Kidney capillary endothelial cell (primary cell): Measurements from ENCODE around the gene CTIF.

Source experiments
- DNase-seq: peaks from one replicate; pipeline ENCODE4 v3.0.0-alpha.2; 2018; ENCODE audit warnings: low spot score

CTIF gene

DNA sequence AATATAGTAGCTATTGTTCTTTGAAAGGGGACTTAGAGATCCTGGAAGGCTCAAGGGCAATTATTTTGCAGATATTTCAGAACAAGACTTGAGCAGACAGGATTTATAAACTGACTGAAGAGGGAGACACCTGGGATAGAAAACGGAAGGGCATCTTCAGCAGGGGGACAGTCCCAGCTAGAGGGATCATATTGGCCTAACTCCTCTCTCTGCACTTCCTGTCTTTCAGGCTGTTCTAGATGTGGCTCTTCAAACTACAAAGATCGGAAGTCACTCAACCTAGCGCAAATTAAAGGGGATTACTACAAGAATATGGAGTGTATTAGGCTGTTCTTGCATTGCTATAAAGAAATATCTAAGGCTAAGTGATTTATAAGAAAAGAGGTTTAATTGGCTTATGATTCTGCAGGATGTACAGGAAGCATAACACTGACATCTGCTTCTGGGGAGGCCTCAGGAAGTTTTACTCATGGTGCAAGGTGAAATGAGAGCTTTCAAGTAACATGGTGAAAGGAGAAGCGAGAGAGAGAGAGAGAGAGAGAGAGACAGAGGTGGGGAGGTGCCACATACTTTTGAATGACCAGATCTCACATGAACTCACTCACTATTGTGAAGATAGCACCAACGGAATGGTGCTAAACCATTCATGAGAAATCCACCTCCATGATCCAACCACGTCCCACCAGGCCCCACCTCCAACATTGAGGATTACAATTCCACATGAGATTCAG lies 5.3 kb upstream of the CTIF start:
- no peak for DNase-seq

DNA sequence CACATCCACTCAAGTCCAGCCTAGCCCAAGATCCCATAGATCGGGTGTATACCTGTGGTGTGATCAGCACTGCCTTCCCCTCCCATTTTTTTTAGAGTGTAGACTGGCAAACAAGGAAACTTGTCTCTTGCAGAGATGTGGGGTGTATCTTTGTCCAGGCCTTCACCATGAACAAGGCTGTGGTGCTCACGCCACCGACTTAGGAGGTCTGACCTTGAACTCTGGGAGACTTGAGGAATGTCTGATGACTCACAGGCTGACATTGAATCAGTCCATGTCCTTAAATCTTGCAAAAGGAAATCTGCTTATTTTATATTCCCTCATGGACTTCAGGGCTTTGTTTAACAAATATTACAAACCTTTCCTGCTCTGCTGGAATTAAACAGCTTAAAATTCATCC lies 4.5 kb upstream of the CTIF start:
- DNase-seq, result no peak

DNA sequence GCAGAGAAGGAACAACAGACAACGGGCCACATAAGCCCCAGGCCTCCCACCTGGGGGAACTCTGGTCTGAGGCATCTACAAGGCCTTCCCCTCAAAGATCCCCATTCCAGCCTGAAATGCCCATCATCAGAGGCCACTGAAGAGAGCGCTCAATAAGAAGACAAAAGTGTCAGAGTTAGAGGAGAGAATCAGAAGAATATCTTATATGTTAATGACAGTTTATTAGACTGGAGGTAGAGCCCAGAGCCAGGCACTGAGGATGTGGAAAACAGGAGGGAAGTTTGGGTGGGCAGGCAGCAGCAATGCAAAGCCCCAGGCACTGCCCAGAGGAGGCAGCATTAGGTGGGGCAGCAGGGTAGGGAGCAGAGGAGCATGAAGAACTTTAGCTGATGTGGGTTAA lies 2.9 kb upstream of the CTIF start:
- DNase-seq, result no peak

DNA sequence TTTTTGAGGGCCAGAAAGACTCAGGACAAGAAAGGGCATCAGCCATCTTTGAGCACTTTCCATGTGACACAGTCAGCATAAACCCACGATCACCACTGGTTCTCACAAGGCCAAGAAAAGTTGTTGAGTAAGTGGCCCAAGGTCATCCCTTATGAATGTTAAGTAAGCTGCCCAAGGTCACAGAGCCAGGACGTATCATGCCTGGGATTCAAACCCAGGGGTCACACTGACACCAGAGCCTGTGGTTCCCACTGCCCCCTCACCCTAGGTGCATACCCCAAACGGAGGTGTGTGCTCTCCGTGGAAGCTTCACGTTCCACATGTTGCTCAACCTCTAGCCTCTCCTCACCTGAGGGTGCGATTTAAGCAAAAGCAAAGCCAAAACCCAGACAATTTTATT lies 2.3 kb upstream of the CTIF start:
- no peak for DNase-seq

DNA sequence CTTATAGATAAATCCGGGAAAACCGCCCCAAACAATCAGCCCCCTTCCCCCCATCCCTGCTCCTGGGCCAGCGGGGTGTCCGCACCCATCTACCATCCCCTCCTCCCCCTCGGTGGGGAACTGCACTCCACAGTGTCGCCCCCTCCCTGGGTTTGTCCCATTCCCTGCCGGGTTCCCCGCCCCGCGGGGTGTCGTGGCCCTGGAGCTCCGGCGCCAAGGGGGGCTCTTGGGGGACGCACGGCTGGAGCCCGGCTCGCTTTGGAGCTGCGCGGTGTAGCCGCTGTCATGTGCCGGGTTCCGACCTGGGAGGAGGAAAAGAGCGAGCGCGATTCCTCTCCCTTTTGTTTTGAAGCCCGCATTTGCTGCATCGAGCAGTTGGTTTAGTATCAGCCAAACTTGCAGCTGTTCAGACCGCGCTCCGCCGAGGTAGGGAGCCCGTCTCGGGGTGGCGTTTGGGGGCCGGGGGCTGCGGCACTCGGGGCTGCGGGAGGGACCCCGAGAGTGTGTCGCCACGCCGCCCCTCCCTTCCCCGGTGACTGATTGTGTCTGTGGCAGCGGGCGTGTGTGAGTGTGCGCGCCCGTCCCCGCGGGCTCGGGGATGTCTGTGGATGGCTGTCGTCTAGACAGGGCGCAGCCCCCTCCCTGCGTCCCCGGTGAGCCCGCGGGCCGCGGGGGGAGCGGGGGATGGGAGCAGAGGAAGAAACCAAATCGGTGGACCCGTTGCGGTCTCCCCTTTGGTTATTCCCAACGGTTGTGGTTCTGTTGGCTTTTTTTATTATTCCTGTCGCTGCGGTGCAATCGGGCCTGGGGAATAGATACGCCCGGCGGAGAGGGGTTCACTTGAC lies 797 bp downstream of the CTIF start:
- DNase-seq, result no peak

DNA sequence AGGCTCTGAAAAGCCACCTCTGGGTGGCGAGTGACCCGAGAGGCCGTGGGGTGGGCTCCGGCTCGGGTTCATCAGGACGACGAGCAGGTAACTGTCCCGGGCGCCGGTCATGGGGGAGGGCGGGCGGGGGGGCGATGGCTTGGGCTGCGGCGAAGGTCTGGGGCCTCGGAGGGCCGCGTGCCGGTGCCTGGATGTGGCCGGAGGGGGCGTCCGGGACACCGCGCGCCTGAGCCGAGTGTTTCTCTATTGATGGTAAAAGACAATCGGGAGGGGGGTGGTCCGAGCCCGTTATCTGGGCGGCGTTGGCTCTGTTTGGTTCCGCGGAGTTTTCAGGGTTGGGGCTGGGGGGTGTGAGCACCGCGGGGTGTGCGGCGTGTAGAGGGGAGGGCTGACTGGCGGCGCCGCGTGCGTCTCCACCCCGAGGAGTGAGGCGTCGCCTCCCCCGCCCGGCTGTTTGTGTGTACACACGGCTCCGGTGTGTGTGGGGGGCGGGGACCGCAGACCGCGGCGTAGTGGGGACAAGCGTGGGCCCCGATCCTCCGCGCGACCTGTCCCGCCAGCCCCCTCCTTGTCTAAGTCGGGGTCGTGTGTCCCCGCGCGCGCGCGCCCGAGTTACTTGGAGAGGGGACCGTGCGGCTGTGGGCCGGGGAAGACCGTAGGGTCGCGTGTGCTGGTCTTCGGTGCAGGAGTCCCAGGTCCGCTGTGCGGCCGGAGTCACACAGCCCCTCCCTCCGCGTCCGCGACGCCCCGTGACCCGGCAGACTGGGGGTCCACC lies 1.6 kb downstream of the CTIF start:
- DNase-seq, result no peak

DNA sequence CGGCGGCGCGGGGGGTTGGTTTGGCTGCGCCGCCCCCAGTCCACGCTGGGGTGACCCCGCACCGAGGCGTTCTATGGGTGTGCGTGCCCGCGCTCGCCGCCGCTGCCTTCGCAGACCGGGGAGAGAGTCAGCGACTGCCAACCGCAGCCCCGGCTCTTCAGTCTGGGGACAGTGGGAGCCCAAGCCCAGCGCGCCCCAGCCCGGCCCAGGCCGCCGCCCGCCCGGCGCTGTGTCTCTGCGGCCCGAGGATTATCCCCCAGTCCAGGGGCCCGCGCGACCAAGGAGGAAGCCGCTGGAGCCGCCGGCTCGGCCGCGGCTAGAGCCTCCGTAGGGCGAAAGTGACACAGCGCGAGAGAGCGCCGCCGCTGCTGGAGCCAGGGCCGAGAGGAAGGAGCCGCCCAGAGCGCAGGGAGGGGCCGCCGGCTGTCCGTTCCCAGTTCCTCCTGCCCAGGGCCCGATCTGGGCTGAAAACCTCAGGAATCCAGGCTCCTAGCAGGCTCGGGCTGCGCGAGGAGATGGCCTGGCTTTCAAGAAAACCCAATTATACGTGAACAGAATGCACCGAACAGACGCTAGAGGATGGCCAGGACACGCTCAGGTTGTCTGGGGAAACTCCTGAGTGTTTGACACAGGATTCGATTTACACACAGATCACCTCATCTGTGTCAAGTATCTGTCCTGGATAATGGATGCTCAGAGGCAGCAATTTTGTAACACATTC lies 2.4 kb downstream of the CTIF start:
- peak; percentile 67 for DNase-seq

DNA sequence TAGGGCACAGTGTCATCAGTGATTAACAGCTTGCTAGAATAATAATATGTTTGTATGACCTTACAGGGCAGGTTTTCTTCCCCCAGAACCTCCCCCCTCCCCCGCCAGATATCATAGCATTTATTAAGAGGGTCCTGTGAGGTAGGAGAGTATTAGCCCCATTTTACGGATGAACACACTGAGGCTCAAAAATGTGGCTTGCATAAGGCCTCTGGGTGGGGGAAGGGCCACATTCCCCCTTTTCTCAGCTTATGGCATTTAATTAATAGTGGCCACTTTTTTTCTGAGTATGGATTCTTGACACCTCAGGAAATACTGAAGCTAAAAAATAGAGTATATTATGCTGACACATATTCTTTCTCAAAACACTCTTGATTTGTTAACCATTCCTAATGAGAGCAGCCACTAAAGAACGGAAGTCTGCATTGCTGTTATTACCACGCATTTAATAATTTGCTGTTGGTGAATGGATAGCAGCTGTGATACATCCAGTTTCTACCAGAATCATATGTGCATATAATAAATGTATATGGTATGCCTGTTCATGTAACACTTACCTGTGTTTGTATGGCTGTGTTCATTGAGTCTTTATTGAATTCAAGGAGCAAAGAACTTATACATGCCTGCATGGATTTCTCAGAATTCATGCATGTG lies 3.0 kb downstream of the CTIF start:
- no peak for DNase-seq

DNA sequence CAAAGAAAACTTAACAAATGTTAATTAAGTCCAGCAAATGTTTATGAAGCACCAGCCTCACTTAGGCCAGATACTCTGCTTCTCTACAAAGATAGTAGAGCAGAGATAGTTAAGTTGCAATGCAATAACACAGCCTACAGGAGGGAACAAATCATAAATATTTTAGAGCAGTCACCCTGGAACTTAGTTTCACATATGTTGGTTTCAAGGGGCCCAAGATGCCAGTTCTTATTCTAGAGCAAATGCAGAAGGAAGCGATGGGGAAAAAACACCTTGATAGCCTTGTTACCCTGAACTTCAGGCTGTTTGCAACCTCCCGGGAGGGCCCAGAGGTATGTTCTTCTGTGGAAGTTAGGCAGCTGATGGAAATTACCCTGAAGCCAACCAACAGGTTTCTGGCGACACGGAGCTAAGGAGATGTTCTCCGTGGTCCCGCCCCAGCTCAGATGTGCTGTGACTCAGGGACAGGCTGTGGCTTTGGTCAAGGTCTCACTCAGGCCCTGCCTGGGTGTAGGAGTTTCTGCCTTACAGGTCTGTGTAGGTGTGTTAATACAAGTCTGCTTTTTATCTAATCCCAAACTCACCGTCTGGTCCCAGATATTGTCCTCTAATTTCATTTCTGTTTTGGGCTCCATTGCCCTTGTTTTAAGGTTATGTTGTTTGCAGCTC lies 3.8 kb downstream of the CTIF start:
- DNase-seq, result no peak

DNA sequence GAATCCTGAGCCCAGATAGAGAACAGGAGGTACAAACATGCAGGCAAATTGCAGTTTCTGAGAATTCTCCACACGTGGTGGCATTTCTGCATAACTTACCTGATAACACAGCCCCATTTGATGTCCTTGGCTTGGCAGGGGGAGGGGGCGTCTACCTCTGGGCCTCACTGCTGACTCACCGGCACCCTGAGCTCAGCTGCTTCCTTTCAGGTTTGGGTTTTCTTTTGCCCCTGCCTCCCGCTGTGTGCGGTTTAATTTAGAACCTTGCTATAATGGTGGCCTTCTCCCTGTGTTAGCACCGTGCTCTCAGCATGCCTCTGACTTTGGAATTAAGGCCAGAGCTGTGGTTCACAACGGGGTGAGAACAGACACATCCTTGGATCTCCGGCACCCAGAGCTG lies 4.4 kb downstream of the CTIF start:
- DNase-seq, result no peak

DNA sequence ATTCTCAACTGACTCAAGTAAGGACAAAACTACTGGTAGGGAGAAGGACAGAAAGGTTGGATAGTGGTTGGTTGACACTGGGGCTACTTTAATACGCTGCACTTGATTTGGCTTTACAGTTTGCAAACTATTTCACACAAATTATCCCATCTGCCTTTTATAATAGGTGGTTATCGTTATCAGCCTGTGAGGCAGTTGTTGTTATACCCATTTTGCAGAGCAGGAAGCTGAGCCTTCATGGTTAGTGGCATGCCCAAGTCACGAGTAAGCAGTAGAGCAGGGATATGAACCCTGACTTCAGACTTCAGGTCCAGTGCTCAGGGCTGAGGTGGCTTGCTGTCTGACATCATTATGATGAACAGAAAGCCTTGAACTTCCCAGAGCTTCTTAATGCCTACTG lies 5.3 kb downstream of the CTIF start:
- no peak for DNase-seq

DNA sequence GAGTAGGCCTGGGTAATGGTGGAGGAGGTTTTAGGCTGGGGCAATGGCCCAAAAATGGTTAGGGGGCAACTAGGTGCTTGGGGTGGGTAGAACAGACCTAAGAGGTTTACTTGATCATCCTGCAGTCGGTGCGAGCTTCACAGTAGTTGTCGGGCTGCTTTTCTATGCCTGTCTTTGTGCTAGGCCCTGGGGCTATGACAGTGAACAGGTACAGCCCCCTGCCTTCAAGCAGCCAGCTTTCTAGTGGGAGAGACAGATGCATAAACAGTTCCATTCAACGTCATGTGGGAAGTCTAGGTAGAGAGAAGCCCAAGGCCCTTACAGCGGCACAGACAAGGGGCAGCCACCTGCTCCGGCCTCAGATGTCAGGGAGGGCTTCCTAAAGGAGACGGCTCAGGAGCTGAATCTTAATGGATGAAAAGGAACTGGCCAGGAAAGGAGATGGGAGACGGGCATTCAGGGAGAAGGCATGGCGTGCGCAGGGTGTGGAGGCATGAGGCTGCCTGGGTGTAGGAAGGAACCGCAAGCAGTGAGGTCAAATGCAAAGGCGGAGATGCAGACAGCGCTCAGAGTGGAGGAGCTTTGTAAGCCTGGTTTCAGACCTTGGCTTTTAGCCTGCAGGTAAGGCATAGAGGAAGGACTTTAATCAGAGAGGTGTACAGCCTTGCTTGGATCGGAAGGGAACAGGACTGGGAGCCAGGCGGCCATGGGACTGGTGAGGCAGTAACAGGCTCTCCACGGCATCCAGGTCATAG lies 6.0 kb downstream of the CTIF start:
- DNase-seq, result no peak

DNA sequence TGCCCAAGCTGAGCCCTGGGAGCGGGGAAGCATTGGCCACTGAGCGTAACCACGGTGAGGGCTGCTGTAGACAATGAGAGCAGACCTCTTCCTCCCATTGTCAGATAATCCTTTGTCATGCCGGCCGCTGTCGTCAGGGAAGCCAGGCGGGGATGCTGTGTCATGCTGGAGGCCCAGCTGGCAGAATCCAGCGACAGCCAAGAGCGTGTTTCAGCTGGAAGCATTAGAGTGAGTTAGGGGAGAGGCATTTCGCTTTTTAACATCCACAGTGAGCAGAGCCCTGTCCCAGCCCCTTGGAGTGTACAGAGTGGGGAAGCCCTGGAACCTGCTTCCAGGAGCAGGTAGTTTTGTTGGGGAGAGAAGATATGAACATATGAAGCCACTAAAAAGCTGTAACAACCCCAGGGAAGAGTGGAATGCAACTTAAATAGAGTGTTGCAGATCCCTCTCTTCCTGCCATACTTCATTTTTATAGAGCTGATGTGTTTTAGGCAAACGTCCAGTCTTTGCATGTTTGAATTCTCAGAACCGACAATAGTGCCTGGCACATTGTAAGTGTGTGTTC lies 7.0 kb downstream of the CTIF start:
- peak; percentile 95 for DNase-seq

DNA sequence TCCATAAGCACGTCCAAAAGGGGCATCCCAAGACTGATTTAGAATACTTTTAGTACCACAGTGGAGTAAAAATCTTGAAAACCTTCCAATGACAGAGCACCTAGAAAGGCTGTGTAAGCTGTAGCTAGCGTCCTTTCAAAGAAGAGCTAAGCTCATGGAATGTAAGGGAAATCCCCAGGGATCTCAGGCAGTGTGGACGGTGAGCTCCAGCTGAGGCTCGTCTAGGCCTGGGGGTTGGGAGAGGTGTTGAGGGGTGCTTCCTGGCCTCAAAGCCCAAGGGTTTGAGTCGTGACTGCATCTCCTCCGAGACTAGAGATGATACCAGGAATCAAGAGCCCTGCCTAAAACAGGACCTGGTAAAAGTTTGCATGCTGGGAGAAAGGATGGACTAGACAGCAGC lies 7.6 kb downstream of the CTIF start:
- DNase-seq, result no peak

DNA sequence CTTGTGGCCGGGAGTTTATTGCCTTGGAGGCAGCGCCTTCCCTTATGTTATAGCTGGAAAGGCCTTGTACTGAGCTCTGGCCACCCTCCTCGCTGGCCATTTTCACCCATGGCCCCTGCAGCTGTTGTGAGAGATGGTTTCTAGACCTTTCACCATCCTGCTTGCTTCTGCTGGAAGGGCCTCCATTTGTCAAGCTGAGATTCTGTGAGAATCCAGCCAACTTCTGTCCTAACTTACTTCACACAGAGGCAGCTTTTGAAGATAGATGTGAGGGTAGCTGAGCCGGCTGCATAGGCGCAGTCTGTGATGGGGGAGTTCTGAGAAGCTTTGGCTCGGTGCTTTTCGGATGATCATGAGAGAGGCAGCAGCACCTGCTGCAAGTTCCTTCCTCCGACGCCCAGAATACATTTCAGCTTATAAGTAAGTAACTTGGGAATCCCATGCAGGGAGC lies 8.7 kb downstream of the CTIF start:
- DNase-seq, result no peak

DNA sequence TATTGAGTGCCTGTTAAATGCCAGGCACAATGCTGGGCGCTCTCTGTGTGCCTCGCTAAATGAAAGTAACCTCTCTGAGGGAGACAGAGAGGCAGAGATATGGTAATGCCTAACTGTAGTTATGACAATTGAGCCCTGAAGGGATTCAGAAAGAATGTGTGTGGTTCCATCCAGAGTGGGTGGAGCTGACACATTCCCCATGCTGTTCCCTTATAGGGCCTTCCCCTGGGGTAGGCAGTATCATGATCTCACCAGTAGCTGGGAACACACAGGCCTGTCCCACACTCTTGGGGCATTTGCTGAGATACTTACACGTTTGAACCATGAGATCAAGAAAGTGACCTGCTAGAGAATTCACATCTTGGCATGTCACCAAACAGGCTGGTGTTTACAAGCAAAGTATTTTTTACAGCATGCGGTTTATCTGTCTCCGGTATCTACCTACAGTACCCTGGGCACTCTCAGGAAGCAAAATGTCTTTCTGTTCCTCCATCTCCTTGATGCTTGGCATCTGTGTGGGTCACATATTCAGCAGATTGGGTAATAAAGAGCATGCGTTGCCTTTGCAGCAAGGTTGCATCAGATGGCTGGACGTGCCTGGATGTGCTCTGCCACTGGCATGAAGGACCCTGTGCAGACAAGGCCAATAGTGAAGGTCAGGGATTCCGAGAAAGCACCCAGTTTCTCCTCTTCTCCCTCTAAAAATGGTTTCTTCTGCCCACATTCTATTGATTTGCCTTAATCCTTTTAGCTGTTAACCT lies 9.4 kb downstream of the CTIF start:
- DNase-seq, result no peak

DNA sequence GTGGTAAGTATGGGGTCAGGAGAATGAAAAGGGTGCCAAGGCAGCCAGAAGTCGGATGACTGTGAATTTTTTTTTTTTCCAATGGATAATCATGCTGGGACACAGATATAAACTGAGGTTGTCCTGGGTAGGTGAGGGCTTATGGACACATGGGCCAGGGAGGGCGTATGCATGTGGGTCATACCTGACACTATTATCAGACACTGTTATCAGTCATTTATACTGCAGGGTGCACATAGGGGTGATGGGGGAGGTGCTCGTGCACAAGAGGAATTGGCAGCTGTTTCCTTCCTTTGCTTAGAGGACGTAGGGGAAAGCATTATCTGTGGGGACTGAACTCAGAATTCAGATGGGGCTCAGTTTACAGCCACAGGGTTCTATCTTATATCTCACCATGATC lies 10.1 kb downstream of the CTIF start:
- DNase-seq, result no peak

DNA sequence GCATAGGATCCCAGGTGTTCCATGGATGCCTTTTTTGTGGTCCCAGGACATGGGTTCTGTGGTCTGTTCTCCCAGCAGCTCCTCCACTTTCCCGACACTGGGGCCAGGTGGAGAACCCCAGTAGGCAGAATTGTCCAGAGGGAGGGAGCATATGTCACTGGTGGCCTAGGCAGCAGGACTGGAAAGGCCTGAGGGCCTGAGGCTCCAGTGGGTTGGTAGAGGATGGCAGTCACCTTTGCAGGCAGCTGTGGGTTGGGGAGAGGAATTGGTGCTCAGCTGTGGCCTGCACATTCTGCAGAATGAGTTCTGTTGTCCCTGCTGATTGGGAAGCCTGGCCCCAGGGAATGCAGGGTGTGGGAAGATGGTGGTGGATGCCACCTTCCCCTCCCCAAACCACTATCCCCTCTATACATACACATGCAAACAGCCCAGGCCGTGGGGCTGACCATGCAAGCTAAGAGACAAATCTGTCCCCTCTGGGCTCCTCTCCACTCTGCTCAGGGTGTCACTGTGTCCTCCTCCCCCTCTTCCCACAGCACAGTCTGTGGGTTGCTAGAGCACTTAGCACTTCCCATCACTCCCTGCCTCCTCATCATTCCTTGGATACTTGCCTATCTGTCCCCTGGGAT lies 11.4 kb downstream of the CTIF start:
- DNase-seq, result no peak

DNA sequence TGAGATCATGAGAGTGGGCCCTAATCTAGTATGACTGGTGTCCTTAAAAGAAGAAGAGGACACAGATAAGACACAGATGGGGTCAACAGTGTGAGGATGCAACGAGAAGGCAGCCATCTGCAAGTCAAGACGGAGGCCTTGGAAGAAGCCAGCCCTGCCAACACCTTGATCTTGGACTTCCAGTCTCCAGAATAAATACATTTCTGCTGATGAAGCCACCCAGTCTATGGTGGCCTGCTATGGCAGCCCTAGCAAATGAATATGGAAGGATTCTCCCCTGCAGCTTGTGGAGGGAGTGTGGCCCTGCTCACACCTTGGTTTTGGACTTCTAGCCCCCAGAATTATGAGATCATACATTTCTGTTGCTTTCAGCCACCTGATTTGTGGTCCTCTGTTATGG lies 12.3 kb downstream of the CTIF start:
- DNase-seq, result no peak
